B cell (primary cell): Measurements from ENCODE around the gene PIK3C3.

Experiments
- EZH2 ChIP-seq: IDR thresholded peaks from 2 replicates; pipeline ENCODE4 v1.6.1; 2012; ENCODE audit warnings: borderline replicate concordance, low read depth, mild to moderate bottlenecking, moderate library complexity, low read length; ENCODE audit not compliant: insufficient read depth, poor library complexity, severe bottlenecking
- TF ChIP-seq, protein P1 (sequence below): fragments of 200-600 bp; IDR thresholded peaks from one replicate; pipeline ENCODE4 v1.8.0; 2022; ENCODE audit warnings: antibody characterized with exemption, mild to moderate bottlenecking

DNA sequence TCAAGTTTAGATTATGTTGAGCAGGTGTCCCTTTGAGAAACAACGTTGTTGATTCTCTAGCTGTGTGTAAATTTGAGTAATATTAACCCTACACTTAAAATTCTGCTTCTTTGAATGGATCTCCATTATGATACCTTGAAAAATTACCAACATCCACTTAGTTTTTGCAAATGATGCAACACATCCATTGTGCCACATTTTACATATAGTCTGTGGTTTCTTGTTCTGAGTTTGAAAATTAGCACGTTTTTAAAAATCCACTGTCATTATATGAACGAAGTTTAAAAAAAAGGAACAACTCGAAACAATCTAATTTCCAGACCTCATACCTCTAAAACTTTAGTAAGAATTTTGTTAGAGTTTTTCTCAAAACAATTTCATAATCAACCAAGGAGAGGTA, 37.7 kb downstream of the PIK3C3 start:
- TF ChIP-seq, protein P1, sequence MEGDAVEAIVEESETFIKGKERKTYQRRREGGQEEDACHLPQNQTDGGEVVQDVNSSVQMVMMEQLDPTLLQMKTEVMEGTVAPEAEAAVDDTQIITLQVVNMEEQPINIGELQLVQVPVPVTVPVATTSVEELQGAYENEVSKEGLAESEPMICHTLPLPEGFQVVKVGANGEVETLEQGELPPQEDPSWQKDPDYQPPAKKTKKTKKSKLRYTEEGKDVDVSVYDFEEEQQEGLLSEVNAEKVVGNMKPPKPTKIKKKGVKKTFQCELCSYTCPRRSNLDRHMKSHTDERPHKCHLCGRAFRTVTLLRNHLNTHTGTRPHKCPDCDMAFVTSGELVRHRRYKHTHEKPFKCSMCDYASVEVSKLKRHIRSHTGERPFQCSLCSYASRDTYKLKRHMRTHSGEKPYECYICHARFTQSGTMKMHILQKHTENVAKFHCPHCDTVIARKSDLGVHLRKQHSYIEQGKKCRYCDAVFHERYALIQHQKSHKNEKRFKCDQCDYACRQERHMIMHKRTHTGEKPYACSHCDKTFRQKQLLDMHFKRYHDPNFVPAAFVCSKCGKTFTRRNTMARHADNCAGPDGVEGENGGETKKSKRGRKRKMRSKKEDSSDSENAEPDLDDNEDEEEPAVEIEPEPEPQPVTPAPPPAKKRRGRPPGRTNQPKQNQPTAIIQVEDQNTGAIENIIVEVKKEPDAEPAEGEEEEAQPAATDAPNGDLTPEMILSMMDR, result no peak
- TF ChIP-seq EZH2, result no peak
